PC-9 (cell line): ENCODE measurements around the gene GTPBP10. TPM values are rescaled to one million over a fixed set of nuclear protein-coding genes. Genes with fewer than 3 reads are reported as not detected.
"Not testable (repeated sequence)": the region's sequence is repeated elsewhere in the genome, so short reads cannot be mapped to it uniquely, and the experiment has no call there.

Experiments used
- BruUV-seq: library from RNA; stranded (reverse); fragments of 400-500 nt; replicated peaks from 2 replicates; lab custom pipeline; 2021; lab: Mats Ljungman, UMichigan
- CTCF ChIA-PET: fragments of 300-600 bp; sonication (Branson Sonifier 250); formaldehyde crosslinking; loops from one replicate; lab custom pipeline; 2022; ENCODE audit warnings: antibody characterized with exemption; lab: Charles Lee
- POLR2A ChIA-PET: fragments of 300-600 bp; sonication (Branson Sonifier 250); formaldehyde crosslinking; loops from one replicate; lab custom pipeline; 2022; ENCODE audit warnings: antibody characterized with exemption; ENCODE audit not compliant: unreplicated experiment; lab: Charles Lee
- DNase-seq, 2 experiments: peaks; one replicate each; pipeline versions ENCODE4 v3.0.0 to v3.0.0-alpha.2; 2015 to 2022; ENCODE audit warnings: mixed read lengths in 1 of 2
- H2AFZ ChIP-seq: fragments of 200-600 bp; sonication (generic); 2 replicates; pipeline ENCODE4 v1.8.1; 2017; ENCODE audit warnings: antibody characterized with exemption
- H3F3A ChIP-seq: fragments of 200-600 bp; sonication (generic); 2 replicates; pipeline ENCODE4 v1.8.1; 2017; ENCODE audit warnings: antibody characterized with exemption, mild to moderate bottlenecking, low read depth; ENCODE audit not compliant: insufficient read depth
- H3K27ac ChIP-seq: fragments of 200-600 bp; sonication (generic); 2 replicates; pipeline ENCODE4 v1.6.1; 2016; ENCODE audit warnings: mixed run types
- H3K27me3 ChIP-seq: fragments of 200-600 bp; sonication (generic); 2 replicates; pipeline ENCODE4 v1.6.1; 2016; ENCODE audit warnings: low read depth, mixed run types; ENCODE audit not compliant: insufficient read depth
- H3K36me3 ChIP-seq: fragments of 200-600 bp; sonication (generic); 2 replicates; pipeline ENCODE4 v1.6.1; 2016; ENCODE audit warnings: low read depth, mixed run types
- H3K4me1 ChIP-seq: fragments of 200-600 bp; sonication (generic); replicated peaks from 2 replicates; pipeline ENCODE4 v1.6.1; 2016; ENCODE audit warnings: mixed run types; ENCODE audit not compliant: insufficient read depth
- H3K4me2 ChIP-seq: fragments of 200-600 bp; sonication (generic); 2 replicates; pipeline ENCODE4 v1.6.1; 2017; ENCODE audit warnings: mixed run types
- H3K4me3 ChIP-seq: fragments of 200-600 bp; sonication (generic); 2 replicates; pipeline ENCODE4 v1.6.1; 2016; ENCODE audit warnings: mixed run types
- H3K79me2 ChIP-seq: fragments of 200-600 bp; sonication (generic); 2 replicates; pipeline ENCODE4 v1.6.1; 2017; ENCODE audit warnings: low read depth, mixed run types
- H3K9me2 ChIP-seq: fragments of 200-600 bp; sonication (generic); 2 replicates; pipeline ENCODE4 v1.8.1; 2017; ENCODE audit warnings: mild to moderate bottlenecking; ENCODE audit not compliant: insufficient read depth
- H3K9me3 ChIP-seq: fragments of 200-600 bp; sonication (generic); 2 replicates; pipeline ENCODE4 v1.8.1; 2016; ENCODE audit warnings: low read depth; ENCODE audit not compliant: insufficient read depth
- H4K20me1 ChIP-seq: fragments of 200-600 bp; sonication (generic); 2 replicates; pipeline ENCODE4 v1.8.1; 2017; ENCODE audit not compliant: insufficient read depth
- CTCF ChIP-seq: fragments of 200-600 bp; sonication (generic); conservative IDR thresholded peaks from 2 replicates; pipeline ENCODE4 v1.6.1; 2017; ENCODE audit warnings: mixed run types, antibody characterized with exemption, mild to moderate bottlenecking, moderate library complexity
- EZH2 ChIP-seq: fragments of 200-600 bp; sonication (generic); IDR thresholded peaks from 2 replicates; pipeline ENCODE4 v1.8.0; 2017; ENCODE audit warnings: antibody characterized with exemption, low read depth
- intact Hi-C: fragments of 100-400 bp; cut with micrococcal nuclease; formaldehyde crosslinking; loops from one replicate; pipeline ENCODE4 v1.10.0; 2022; ENCODE audit not compliant: unreplicated experiment
- total RNA-seq: library from RNA; stranded (reverse); gene quantifications from 2 replicates; pipeline ENCODE4 v1.2.3, GENCODE V29; 2021

GTPBP10 gene
- total RNA-seq, 1 experiment from 2014 or later: 36.7 TPM

DNA sequence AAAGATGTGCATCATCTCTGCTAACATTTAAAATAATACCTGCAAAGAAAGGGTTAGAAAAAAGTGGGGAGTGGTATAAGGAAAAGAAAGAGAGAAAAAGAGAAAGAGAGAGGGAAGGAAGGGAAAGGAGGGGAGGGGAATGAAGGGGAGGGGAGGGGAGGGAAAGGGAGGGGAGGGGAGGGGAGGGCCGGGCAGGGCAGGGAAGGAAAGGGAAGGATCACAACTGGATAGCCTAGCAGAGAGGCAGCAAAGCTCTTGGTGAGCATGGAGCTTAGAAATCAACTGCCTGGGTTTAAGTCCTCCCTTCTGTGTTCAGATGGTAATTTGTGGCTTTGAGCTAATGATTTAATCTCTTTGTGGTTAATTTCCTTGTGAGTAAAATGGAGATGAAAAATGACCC is 20.0 kb upstream of the GTPBP10 start:
- ChIA-PET CTCF (no interaction called here), POLR2A (interaction anchor here (0.7 to 0.8 kb wide), 2 partner anchors 113 to 121 kb away, joined by 6 to 8 read pairs; no protein-coding TSS in a partner anchor)
- H3K4me2 ChIP-seq: no peak overlapping the region
- H3K9me2 ChIP-seq: no peaks in the 10 kb centered on the region
- no peaks in the 10 kb centered on the region for H3K4me1 ChIP-seq
- BruUV-seq: no TSS peak
- no peak overlapping the region for H2AFZ ChIP-seq
- no peaks in the 10 kb centered on the region for H3K9me3 ChIP-seq
- H3K4me3 ChIP-seq: no peak overlapping the region
- H3K79me2 ChIP-seq: no peaks in the 10 kb centered on the region
- no peak overlapping the region for H3K27ac ChIP-seq
- TF ChIP-seq EZH2 (no peak), CTCF (no peak)
- no peak for DNase-seq
- no peaks in the 10 kb centered on the region for H3K36me3 ChIP-seq
- no peaks in the 10 kb centered on the region for H3F3A ChIP-seq
- intact Hi-C loops: no loop called here
- no peaks in the 10 kb centered on the region for H3K27me3 ChIP-seq
- no peaks in the 10 kb centered on the region for H4K20me1 ChIP-seq

DNA sequence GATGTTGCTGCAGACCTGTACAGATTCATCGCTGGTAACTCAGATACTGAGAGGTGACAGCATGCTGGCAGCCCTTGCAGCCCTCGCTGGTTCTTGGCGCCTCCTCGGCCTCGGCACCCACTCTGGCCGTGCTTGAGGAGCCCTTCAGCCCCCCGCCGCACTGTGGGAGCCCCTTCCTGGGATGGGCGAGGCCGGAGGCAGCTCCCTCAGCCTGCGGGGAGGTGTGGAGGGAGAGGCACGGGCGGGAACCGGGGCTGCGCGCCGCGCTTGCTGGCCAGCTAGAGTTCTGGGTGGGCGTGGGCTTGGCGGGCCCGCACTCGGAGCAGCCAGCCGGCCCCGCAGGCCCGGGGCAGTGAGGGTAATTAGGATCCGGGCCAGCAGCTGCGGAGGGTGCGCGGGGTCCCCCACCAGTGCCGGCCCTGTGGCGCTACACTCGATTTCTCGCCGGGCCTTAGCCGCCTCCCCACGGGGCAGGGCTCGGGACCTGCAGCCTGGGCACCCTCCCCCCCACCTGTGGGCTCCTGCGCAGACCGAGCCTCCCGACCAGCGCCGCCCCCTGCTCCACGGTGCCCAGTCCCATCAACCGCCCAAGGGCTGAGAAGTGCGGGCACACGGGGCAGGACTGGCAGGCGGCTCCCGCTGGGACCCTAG is 12.2 kb upstream of the GTPBP10 start:
- no peak for TF ChIP-seq CTCF
- no peak for TF ChIP-seq EZH2
- CTCF ChIA-PET: no interaction called here
- POLR2A ChIA-PET: no interaction called here

GRCh38 chr7:90334926-90335325 is 11.6 kb upstream of the GTPBP10 start:
- H3K9me2 ChIP-seq, POLR2A ChIA-PET, H3K4me1 ChIP-seq, H3K79me2 ChIP-seq, H4K20me1 ChIP-seq, DNase-seq, CTCF ChIA-PET, H2AFZ ChIP-seq, H3K27me3 ChIP-seq, H3K27ac ChIP-seq, H3F3A ChIP-seq, BruUV-seq, intact Hi-C loops, H3K4me2 ChIP-seq, H3K4me3 ChIP-seq, H3K9me3 ChIP-seq, H3K36me3 ChIP-seq: not testable (repeated sequence)

More for the DNA sequence above, 12.2 kb upstream of the GTPBP10 start:
- Histone ChIP-seq H2AFZ (no peak overlapping the region), H3K27me3 (no peaks in the 10 kb centered on the region), H3K4me2 (no peak overlapping the region), H3K4me1 (no peaks in the 10 kb centered on the region), H3K4me3 (no peak overlapping the region), H3K9me2 (no peaks in the 10 kb centered on the region), H3K79me2 (no peaks in the 10 kb centered on the region), H3F3A (no peaks in the 10 kb centered on the region), H4K20me1 (no peaks in the 10 kb centered on the region), H3K27ac (no peak overlapping the region), H3K9me3 (no peaks in the 10 kb centered on the region), H3K36me3 (no peaks in the 10 kb centered on the region)
- intact Hi-C loops: no loop called here
- DNase-seq: no peak
- BruUV-seq: no TSS peak

DNA sequence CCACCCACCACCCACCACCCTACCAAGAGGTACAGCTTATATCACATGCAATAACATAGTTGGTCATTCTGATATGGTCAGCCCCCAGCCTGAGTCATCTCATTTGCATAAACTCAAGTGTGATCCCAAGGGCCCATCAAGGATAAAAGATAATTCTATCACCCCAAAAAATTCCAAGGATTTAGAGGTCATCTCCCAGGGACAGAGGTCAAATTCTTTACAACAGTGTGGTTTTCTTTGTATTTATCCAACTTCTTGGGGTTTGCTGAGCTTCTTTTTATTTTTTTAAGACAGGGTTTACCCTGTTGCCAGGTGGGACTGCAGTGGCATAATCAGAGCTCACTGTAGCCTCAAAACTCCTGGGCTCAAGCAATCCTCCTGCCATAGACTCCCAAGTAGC is 9.4 kb upstream of the GTPBP10 start:
- no peak for DNase-seq
- no peaks in the 10 kb centered on the region for H3K9me2 ChIP-seq
- no peaks in the 10 kb centered on the region for H3K79me2 ChIP-seq
- no peak overlapping the region for H2AFZ ChIP-seq
- TF ChIP-seq EZH2: no peak
- ChIA-PET CTCF (no interaction called here), POLR2A (no interaction called here)
- H3F3A ChIP-seq: no peaks in the 10 kb centered on the region
- H3K36me3 ChIP-seq: no peaks in the 10 kb centered on the region
- H3K4me1 ChIP-seq: no peaks in the 10 kb centered on the region
- H3K4me3 ChIP-seq: no peak overlapping the region
- no peak overlapping the region for H3K27ac ChIP-seq
- no peaks in the 10 kb centered on the region for H3K9me3 ChIP-seq
- no peaks in the 10 kb centered on the region for H3K27me3 ChIP-seq
- intact Hi-C loops: no loop called here
- H3K4me2 ChIP-seq: no peak overlapping the region
- no peaks in the 10 kb centered on the region for H4K20me1 ChIP-seq
- no TSS peak for BruUV-seq
